Endodermal cell (in vitro differentiated cells): ENCODE data around the gene DBH. TPM values are rescaled to one million over a fixed set of nuclear protein-coding genes. Genes with fewer than 3 reads are reported as not detected.

ENCODE experiments used
- DNase-seq: peaks from one replicate; pipeline ENCODE4 v3.0.0-alpha.2; 2017
- H3K27ac ChIP-seq: 2 replicates; pipeline ENCODE4 v1.5.1; 2013; ENCODE audit warnings: mild to moderate bottlenecking, low read depth, low read length, moderate library complexity
- H3K27me3 ChIP-seq: 2 replicates; pipeline ENCODE4 v1.6.1; 2013; ENCODE audit warnings: mild to moderate bottlenecking, low read length, moderate library complexity; ENCODE audit not compliant: insufficient read depth, control insufficient read depth, poor library complexity, severe bottlenecking
- H3K36me3 ChIP-seq: 2 replicates; pipeline ENCODE4 v1.7.0; 2013; ENCODE audit warnings: mild to moderate bottlenecking, low read length, moderate library complexity; ENCODE audit not compliant: control insufficient read depth, insufficient read depth
- H3K4me1 ChIP-seq: one replicate; pipeline ENCODE4 v1.7.0; 2013; ENCODE audit warnings: low read length; ENCODE audit not compliant: control insufficient read depth, insufficient read depth
- H3K4me3 ChIP-seq: 2 replicates; pipeline ENCODE4 v1.5.1; 2013; ENCODE audit warnings: mild to moderate bottlenecking, low read length, moderate library complexity
- H3K9ac ChIP-seq: 2 replicates; pipeline ENCODE4 v1.6.1; 2013; ENCODE audit warnings: mild to moderate bottlenecking, low read length, moderate library complexity; ENCODE audit not compliant: poor library complexity, severe bottlenecking; ENCODE audit errors: extremely low read depth
- H3K9me3 ChIP-seq: 2 replicates; pipeline ENCODE4 v1.6.1; 2013; ENCODE audit warnings: mild to moderate bottlenecking, low read length, moderate library complexity; ENCODE audit not compliant: control insufficient read depth
- H3K27ac Mint-ChIP-seq: 2 replicates; pipeline ENCODE4 v1.8.0; 2020; ENCODE audit warnings: mixed read lengths
- H3K27me3 Mint-ChIP-seq: 2 replicates; pipeline ENCODE4 v1.8.0; 2021; ENCODE audit warnings: mild to moderate bottlenecking, mixed read lengths; ENCODE audit not compliant: insufficient read depth
- H3K36me3 Mint-ChIP-seq: 2 replicates; pipeline ENCODE4 v1.8.0; 2020; ENCODE audit warnings: low read depth, mixed read lengths
- H3K4me1 Mint-ChIP-seq: 2 replicates; pipeline ENCODE4 v1.8.0; 2020; ENCODE audit warnings: mixed read lengths
- H3K4me3 Mint-ChIP-seq: 2 replicates; pipeline ENCODE4 v1.8.0; 2020; ENCODE audit warnings: mild to moderate bottlenecking, moderate library complexity, mixed read lengths
- H3K9me3 Mint-ChIP-seq: 2 replicates; pipeline ENCODE4 v1.8.0; 2020; ENCODE audit warnings: mild to moderate bottlenecking, mixed read lengths
- CTCF ChIP-seq: fragments of 200-600 bp; sonication (generic); conservative IDR thresholded peaks from 2 replicates; pipeline ENCODE4 v1.5.0; 2021; ENCODE audit warnings: antibody characterized with exemption, mild to moderate bottlenecking
- WGBS, 2 experiments: methylation state at CpG; one replicate each; pipeline versions ENCODE4 v1.1.5 to v1.1.7; 2013; ENCODE audit warnings: missing lambda C conversion rate in 2 of 2, mixed read lengths in 1 of 2; ENCODE audit not compliant: insufficient coverage in 1 of 2, insufficient read length in 1 of 2; 5-methylcytosine and 5-hydroxymethylcytosine counted together
- total RNA-seq, 2 donors: library from RNA; stranded (reverse); fragmentation: NEBNext Ultra II Directional in 1 of 2; extraction: Animal tissue kit (Norgen Biotek cat#: 25700) in 1 of 2; gene quantifications; 2 replicates in 1 of 2; 3 replicates in 1 of 2; pipeline ENCODE4 v1.2.1, GENCODE V29; 2021

The DBH gene
- total RNA-seq, 2 donors from 2014 or later: not detected

GRCh38 chr9:133666845-133667244, 30.7 kb downstream of the DBH start:
- Histone ChIP-seq H3K9me3 (no peaks in the 10 kb centered on the region), H3K4me3 (no peak overlapping the region), H3K36me3 (no peaks in the 10 kb centered on the region), H3K9ac (no peak overlapping the region), H3K27ac (no peak overlapping the region), H3K27me3 (no peaks in the 10 kb centered on the region), H3K4me1 (no peaks in the 10 kb centered on the region)
- no peak overlapping the region for H3K27ac Mint-ChIP-seq
- TF ChIP-seq CTCF: no peak
- DNase-seq: no peak
- H3K4me3 Mint-ChIP-seq: no peak overlapping the region
- no peaks in the 10 kb centered on the region for H3K27me3 Mint-ChIP-seq
- no peaks in the 10 kb centered on the region for H3K36me3 Mint-ChIP-seq
- 79 to 92% methylated on average over 7 to 11 of the region's 11 CpGs for WGBS, 2 experiments
- H3K9me3 Mint-ChIP-seq: peaks cover 4% of the 10 kb centered on the region
- no peaks in the 10 kb centered on the region for H3K4me1 Mint-ChIP-seq

GRCh38 chr9:133667759-133668450, 31.7 kb downstream of the DBH start:
- no peaks in the 10 kb centered on the region for H3K4me1 Mint-ChIP-seq
- TF ChIP-seq CTCF: no peak
- H3K9me3 Mint-ChIP-seq: peaks cover 4% of the 10 kb centered on the region
- no peak for DNase-seq
- no peaks in the 10 kb centered on the region for H3K36me3 Mint-ChIP-seq
- WGBS, 2 experiments: 81 to 91% methylated on average over 8 to 14 of the region's 17 CpGs
- no peak overlapping the region for H3K4me3 Mint-ChIP-seq
- no peaks in the 10 kb centered on the region for H3K4me1 ChIP-seq
- no peaks in the 10 kb centered on the region for H3K27me3 ChIP-seq
- H3K27ac ChIP-seq: no peak overlapping the region
- H3K9me3 ChIP-seq: no peaks in the 10 kb centered on the region
- no peak overlapping the region for H3K4me3 ChIP-seq
- H3K27ac Mint-ChIP-seq: no peak overlapping the region
- no peaks in the 10 kb centered on the region for H3K36me3 ChIP-seq
- no peak overlapping the region for H3K9ac ChIP-seq
- no peaks in the 10 kb centered on the region for H3K27me3 Mint-ChIP-seq

- H3K9me3 ChIP-seq: no peaks in the 10 kb centered on the region
- H3K27me3 Mint-ChIP-seq: no peaks in the 10 kb centered on the region
- H3K4me3 ChIP-seq: no peak overlapping the region
- H3K4me1 Mint-ChIP-seq: no peaks in the 10 kb centered on the region
- H3K9ac ChIP-seq: no peak overlapping the region
- H3K9me3 Mint-ChIP-seq: peaks cover 4% of the 10 kb centered on the region
- 80% methylated on average over 14 to 15 of the region's 16 CpGs for WGBS, 2 experiments
- H3K4me1 ChIP-seq: no peaks in the 10 kb centered on the region
- no peak overlapping the region for H3K27ac ChIP-seq
- H3K27ac Mint-ChIP-seq: no peak overlapping the region
- no peaks in the 10 kb centered on the region for H3K36me3 ChIP-seq
- no peaks in the 10 kb centered on the region for H3K27me3 ChIP-seq
- no peak for TF ChIP-seq CTCF
- no peak for DNase-seq
- H3K36me3 Mint-ChIP-seq: no peaks in the 10 kb centered on the region
- H3K4me3 Mint-ChIP-seq: no peak overlapping the region
These were observed 33.1 kb downstream of the DBH start for GRCh38 chr9:133669182-133669801.
